Lung (tissue), 12 donors: ENCODE measurements around the gene BRD2. TPM values are rescaled to one million over a fixed set of nuclear protein-coding genes. Genes with fewer than 3 reads are reported as not detected.

Source experiments
- ATAC-seq: fragments of 200-7000 bp; cut with Tn5 transposase; one replicate; pipeline ENCODE4 v1.9.1; 2020; ENCODE audit warnings: moderate number of reproducible peaks; ENCODE audit not compliant: insufficient read depth, low FRiP score
- DNase-seq, 3 donors: peaks; one replicate each; pipeline ENCODE4 v3.0.0-alpha.2; 2013 to 2017
- H3K27ac ChIP-seq, 2 donors: one replicate each; pipeline ENCODE4 v1.5.1; 2013; ENCODE audit warnings: mild to moderate bottlenecking in 2 of 2, moderate library complexity in 2 of 2, control low read depth in 1 of 2, inconsistent platforms in 1 of 2, low read depth in 1 of 2, low read length in 1 of 2
- H3K27me3 ChIP-seq, 3 donors: one replicate each; pipeline ENCODE4 v1.5.1; 2013; ENCODE audit warnings: low read length in 2 of 3; ENCODE audit not compliant: control insufficient read depth in 3 of 3, insufficient read depth in 3 of 3
- H3K36me3 ChIP-seq, 4 donors: one replicate each; pipeline ENCODE4 v1.5.1; 2013; ENCODE audit warnings: low read length in 4 of 4, mild to moderate bottlenecking in 1 of 4, moderate library complexity in 1 of 4; ENCODE audit not compliant: control insufficient read depth in 4 of 4, insufficient read depth in 4 of 4
- H3K4me1 ChIP-seq, 5 donors: one replicate each; pipeline ENCODE4 v1.5.1; 2013; ENCODE audit warnings: low read length in 5 of 5, mild to moderate bottlenecking in 2 of 5, moderate library complexity in 1 of 5; ENCODE audit not compliant: control insufficient read depth in 5 of 5, insufficient read depth in 5 of 5
- H3K4me3 ChIP-seq: one replicate; pipeline ENCODE4 v1.5.1; 2013; ENCODE audit warnings: mild to moderate bottlenecking, control low read depth, moderate library complexity
- H3K9ac ChIP-seq, 2 donors: one replicate each; pipeline ENCODE4 v1.5.1; 2013; ENCODE audit warnings: low read length in 2 of 2, control low read depth in 1 of 2; ENCODE audit not compliant: insufficient read depth in 1 of 2
- H3K9me3 ChIP-seq, 4 donors: one replicate each; pipeline ENCODE4 v1.5.1; 2013; ENCODE audit warnings: low read length in 3 of 4, mild to moderate bottlenecking in 1 of 4, moderate library complexity in 1 of 4; ENCODE audit not compliant: control insufficient read depth in 4 of 4, insufficient read depth in 3 of 4
- CTCF ChIP-seq: IDR thresholded peaks from 2 replicates; pipeline ENCODE4 v1.5.1; 2012; ENCODE audit warnings: mild to moderate bottlenecking; ENCODE audit errors: control extremely low read depth, extremely low read depth
- WGBS, 2 donors: extraction: QIAGEN DNeasy Blood & Tissue Kit; methylation state at CpG; one replicate each; pipeline ENCODE4 v1.1.7; 2013; 5-methylcytosine and 5-hydroxymethylcytosine counted together
- polyA plus RNA-seq, 2 donors: library from polyadenylated mRNA; stranded (reverse); fragments of 200-250 nt; gene quantifications; one replicate each; pipeline ENCODE4 v1.2.1, GENCODE V29; 2013
- total RNA-seq, 2 donors: library from RNA; depleted of rRNA in 1 of 2; stranded (reverse); fragments of >200 nt in 1 of 2; gene quantifications; one replicate each; pipeline ENCODE4 v1.2.1, GENCODE V29; 2014 to 2021
- donor health status: control.
- donor health status: control.
- donor health status: Bipolar disorder and iron deficiency.
- donor health status: healthy.
- donor health status: DM: yes; HTN: yes; CAD: no.

The BRD2 gene
- total and polyA plus RNA-seq, 4 donors = 114 to 178 (median 148) TPM

- 83 to 93% methylated on average over 12 of the region's 12 CpGs for WGBS, 2 donors
- ATAC-seq (no peak), DNase-seq (no peak)
- Histone ChIP-seq H3K27me3 (no peaks in the 10 kb centered on the region), H3K4me3 (no peak overlapping the region), H3K36me3 (peaks cover 45 to 61% (median 59%) of the 10 kb centered on the region in 4 donors), H3K27ac (no peak overlapping the region), H3K9me3 (no peaks in the 10 kb centered on the region), H3K4me1 (peaks cover 0 to 19% (median 5%) of the 10 kb centered on the region in 5 donors), H3K9ac (no peak overlapping the region)
- TF ChIP-seq CTCF = no peak
These were observed 11.5 kb downstream of the BRD2 start for GRCh38 chr6:32979720-32980487.

- Histone ChIP-seq H3K27ac (no peak overlapping the region), H3K4me1 (peaks cover 0 to 14% (median 5%) of the 10 kb centered on the region in 5 donors), H3K9ac (no peak overlapping the region), H3K4me3 (no peak overlapping the region), H3K9me3 (no peaks in the 10 kb centered on the region), H3K36me3 (peaks cover 44 to 57% (median 55%) of the 10 kb centered on the region in 4 donors), H3K27me3 (no peaks in the 10 kb centered on the region)
- TF ChIP-seq CTCF = no peak
- ATAC-seq = no peak
- 75 to 80% methylated on average over 11 of the region's 11 CpGs for WGBS, 2 donors
- no peak for DNase-seq
These were observed 12.2 kb downstream of the BRD2 start for GRCh38 chr6:32980488-32981038.

GRCh38 chr6:32982084-32982701 lies 13.8 kb downstream of the BRD2 start:
- Histone ChIP-seq H3K27me3 (no peaks in the 10 kb centered on the region), H3K9me3 (no peaks in the 10 kb centered on the region), H3K27ac (no peak overlapping the region), H3K9ac (no peak overlapping the region), H3K36me3 (peaks cover 32 to 42% (median 40%) of the 10 kb centered on the region in 4 donors), H3K4me3 (no peak overlapping the region), H3K4me1 (peaks cover 0 to 6% (median 0%) of the 10 kb centered on the region in 5 donors)
- ATAC-seq (no peak), DNase-seq (peak in 2 of 3 donors; percentile 46 to 48)
- WGBS, 2 donors = 44 to 55% methylated on average over 8 of the region's 8 CpGs
- TF ChIP-seq CTCF = no peak
